T-helper 17 cell (primary cell): Measurements from ENCODE around the gene ACSL5. TPM values are rescaled to one million over a fixed set of nuclear protein-coding genes. Genes with fewer than 3 reads are reported as not detected.
"Not testable (repeated sequence)": the region's sequence is repeated elsewhere in the genome, so short reads cannot be mapped to it uniquely, and the experiment has no call there.

ENCODE experiments used
- ATAC-seq: fragments of 150-1000 bp; cut with Tn5 transposase; 2 replicates; pipeline ENCODE4 v1.10.0; 2021; ENCODE audit warnings: mild to moderate bottlenecking, moderate library complexity
- DNase-seq, 3 donors: peaks; one replicate each; pipeline versions ENCODE4 v3.0.0 to v3.0.0-alpha.2; 2020 to 2021
- H3K9me3 ChIP-seq: one replicate; pipeline ENCODE4 v1.7.0; 2013; ENCODE audit warnings: low read length, mild to moderate bottlenecking; ENCODE audit not compliant: control insufficient read depth, poor library complexity, severe bottlenecking
- H3K27ac Mint-ChIP-seq: one replicate; pipeline ENCODE4 v1.8.0; 2022; ENCODE audit warnings: mild to moderate bottlenecking, moderate library complexity, mixed read lengths
- H3K27me3 Mint-ChIP-seq: one replicate; pipeline ENCODE4 v1.8.0; 2022; ENCODE audit warnings: mixed read lengths
- H3K36me3 Mint-ChIP-seq: one replicate; pipeline ENCODE4 v1.8.0; 2022; ENCODE audit warnings: low read depth, mixed read lengths
- H3K4me1 Mint-ChIP-seq: one replicate; pipeline ENCODE4 v1.8.0; 2022; ENCODE audit warnings: mild to moderate bottlenecking, mixed read lengths
- H3K4me3 Mint-ChIP-seq: one replicate; pipeline ENCODE4 v1.8.0; 2022; ENCODE audit warnings: mild to moderate bottlenecking, moderate library complexity, mixed read lengths
- total RNA-seq, 4 donors: library from RNA in 2 of 4; stranded (reverse) in 2 of 4; gene quantifications; one replicate each; pipeline ENCODE4 v1.2.3 and lab custom pipeline; 2022 to 2026

Gene ACSL5
- total RNA-seq, 2 donors from 2014 or later = 35.4 to 44.2 TPM

DNA sequence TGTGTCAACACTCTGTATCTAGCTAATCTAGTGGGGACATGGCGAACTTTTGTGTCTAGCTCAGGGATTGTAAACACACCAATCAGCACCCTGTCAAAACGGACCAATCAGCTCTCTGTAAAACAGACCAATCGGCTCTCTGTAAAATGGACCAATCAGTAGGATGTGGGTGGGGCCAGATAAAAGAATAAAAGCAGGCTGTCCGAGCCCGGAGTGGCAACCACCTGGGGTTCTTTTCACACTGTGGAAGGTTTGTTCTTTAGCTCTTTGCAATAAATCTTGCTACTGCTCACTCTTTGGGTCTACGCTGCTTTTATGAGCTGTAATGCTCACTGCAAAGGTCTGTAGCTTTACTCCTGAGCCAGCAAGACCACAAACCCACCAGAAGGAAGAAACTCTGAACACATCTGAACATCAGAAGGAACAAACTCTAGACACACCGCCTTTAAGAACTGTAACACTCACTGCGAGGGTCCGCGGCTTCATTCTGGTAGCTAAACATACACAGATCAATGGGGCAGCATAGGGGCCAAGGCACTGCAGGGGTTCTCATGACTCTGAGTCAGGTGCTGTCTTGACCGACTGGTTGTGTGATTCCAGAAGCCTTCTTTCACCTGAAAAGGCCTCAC lies 1.6 kb upstream of the ACSL5 start:
- not testable (repeated sequence) for ATAC-seq, H3K36me3 Mint-ChIP-seq, H3K27me3 Mint-ChIP-seq, H3K9me3 ChIP-seq, DNase-seq, H3K4me3 Mint-ChIP-seq, H3K27ac Mint-ChIP-seq
- peaks cover 36% of the 10 kb centered on the region for H3K4me1 Mint-ChIP-seq

DNA sequence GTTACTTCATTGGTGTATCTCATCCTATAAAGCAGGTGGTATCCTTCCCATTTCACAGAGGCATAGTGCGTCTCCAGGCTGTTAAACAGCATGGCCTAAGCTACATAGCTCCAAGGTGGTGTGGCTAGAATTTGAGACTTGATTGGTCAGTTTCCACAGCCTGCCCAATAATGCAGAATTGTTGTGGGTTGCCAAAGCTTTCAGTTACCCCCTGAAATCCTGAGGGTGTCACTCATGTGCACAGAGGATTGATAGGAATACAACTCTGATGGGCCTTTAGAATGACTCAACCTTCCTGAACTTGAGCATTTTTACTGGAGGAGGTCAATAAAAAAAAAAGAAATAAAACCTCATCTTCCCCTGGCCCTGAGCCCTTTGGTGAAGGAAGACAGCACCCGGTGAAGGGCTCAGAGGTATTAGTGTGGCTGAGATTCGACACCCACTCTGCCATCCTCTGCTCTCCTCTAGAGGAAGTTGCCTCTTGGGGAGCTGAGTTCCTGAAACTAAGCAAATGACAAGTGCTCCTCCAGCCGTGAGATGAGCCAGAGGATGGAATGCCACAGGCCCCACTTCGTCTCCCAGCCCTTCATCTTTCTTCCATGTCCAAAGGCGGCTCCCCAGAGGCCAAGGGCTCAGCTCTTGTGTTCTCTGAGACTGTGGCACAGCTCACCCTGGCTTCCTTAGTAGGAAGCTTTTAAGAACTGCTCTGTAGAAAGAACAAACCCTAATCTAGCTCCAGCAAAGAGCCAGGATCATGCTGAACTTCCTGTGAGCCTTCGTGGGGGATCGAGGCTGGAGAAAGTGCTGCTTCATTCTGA lies 1.0 kb downstream of the ACSL5 start:
- H3K9me3 ChIP-seq = no peaks in the 10 kb centered on the region
- DNase-seq (no peak), ATAC-seq (peak; percentile 52)
- peak overlapping the region; percentile 99 for H3K4me3 Mint-ChIP-seq
- H3K36me3 Mint-ChIP-seq = peaks cover 3% of the 10 kb centered on the region
- peak overlapping the region; percentile 100 for H3K27ac Mint-ChIP-seq
- H3K27me3 Mint-ChIP-seq = no peaks in the 10 kb centered on the region
- H3K4me1 Mint-ChIP-seq = peaks cover 43% of the 10 kb centered on the region

DNA sequence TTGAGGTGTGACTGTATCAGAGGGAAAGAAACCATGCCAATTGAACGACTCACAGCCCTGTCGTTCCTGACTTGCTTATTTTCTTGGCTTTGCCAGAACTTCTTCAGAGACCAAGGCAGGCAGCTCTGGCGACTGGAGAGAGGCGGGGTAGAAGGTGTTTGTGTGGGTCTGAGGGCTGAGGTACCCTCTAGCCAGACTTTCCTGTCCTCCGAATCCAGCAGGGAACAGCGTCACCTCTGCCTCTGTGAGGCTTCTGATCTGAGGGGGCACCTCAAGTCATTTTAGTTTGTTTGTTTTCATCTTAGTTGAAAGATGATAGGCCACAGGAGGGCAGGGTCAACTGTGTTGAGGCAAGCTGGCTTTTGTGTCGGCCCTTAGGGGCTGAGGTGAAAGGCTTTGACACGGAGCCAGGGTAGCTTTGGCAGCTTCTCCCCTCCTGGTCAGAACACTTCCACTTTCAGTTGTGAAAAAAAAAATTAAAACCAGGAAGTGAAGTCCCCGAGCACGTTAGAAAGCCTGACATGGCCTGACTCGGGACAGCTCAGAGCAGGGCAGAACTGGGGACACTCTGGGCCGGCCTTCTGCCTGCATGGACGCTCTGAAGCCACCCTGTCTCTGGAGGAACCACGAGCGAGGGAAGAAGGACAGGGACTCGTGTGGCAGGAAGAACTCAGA lies 1.9 kb downstream of the ACSL5 start:
- DNase-seq (peak; percentile 18 to 23 (median 19)), ATAC-seq (peak; percentile 73)
- H3K27ac Mint-ChIP-seq = peak overlapping the region; percentile 100
- H3K36me3 Mint-ChIP-seq = peaks cover 3% of the 10 kb centered on the region
- H3K27me3 Mint-ChIP-seq = no peaks in the 10 kb centered on the region
- H3K9me3 ChIP-seq = no peaks in the 10 kb centered on the region
- peaks cover 51% of the 10 kb centered on the region for H3K4me1 Mint-ChIP-seq
- H3K4me3 Mint-ChIP-seq = peak overlapping the region; percentile 99

DNA sequence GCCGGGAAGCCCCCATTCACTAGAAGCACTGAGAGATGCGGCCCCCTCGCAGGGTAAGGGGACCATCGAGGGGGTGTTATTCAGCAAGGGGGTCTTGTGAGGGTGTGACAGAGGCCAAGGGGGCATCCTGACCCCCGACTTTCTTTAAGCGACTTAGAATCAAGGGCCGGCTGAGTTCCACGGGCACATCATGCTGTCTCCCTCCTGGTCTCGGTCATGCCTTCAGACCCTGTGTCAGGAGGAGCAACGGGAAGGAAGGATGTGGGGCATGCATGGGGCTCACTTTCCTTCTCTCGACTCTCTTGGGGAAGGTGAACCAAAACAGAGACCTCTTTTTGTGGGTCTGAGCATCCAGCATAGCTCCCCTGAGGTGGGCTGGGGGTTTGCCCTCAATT lies 2.5 kb downstream of the ACSL5 start:
- H3K27me3 Mint-ChIP-seq = no peaks in the 10 kb centered on the region
- peaks cover 3% of the 10 kb centered on the region for H3K36me3 Mint-ChIP-seq
- peak; percentile 30 for ATAC-seq
- H3K27ac Mint-ChIP-seq = peak overlapping the region; percentile 100
- DNase-seq = no peak
- peak overlapping the region; percentile 99 for H3K4me3 Mint-ChIP-seq
- H3K9me3 ChIP-seq = no peaks in the 10 kb centered on the region
- H3K4me1 Mint-ChIP-seq = peaks cover 56% of the 10 kb centered on the region

DNA sequence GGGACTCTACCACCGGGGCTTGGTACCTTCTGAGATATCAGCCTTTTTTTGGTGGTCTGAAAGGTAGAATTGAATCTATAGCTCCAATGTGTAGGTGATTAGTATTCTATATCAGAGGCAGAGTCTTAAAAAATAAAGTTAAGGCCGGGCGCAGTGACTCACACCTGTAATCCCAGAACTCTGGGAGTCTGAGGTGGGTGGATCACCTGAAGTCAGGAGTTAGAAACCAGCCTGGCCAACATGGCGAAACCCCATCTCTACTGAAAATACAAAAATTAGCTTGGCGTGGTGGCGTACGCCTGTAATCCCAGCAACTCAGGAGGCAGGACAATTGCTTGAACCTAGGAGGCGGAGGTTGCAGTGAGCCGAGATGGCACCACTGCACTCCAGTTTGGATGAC lies 3.2 kb downstream of the ACSL5 start:
- DNase-seq, ATAC-seq, H3K27me3 Mint-ChIP-seq, H3K36me3 Mint-ChIP-seq, H3K9me3 ChIP-seq: not testable (repeated sequence)
- H3K27ac Mint-ChIP-seq = peak overlapping the region; percentile 100
- H3K4me1 Mint-ChIP-seq = peaks cover 56% of the 10 kb centered on the region
- H3K4me3 Mint-ChIP-seq = peak overlapping the region; percentile 99

DNA sequence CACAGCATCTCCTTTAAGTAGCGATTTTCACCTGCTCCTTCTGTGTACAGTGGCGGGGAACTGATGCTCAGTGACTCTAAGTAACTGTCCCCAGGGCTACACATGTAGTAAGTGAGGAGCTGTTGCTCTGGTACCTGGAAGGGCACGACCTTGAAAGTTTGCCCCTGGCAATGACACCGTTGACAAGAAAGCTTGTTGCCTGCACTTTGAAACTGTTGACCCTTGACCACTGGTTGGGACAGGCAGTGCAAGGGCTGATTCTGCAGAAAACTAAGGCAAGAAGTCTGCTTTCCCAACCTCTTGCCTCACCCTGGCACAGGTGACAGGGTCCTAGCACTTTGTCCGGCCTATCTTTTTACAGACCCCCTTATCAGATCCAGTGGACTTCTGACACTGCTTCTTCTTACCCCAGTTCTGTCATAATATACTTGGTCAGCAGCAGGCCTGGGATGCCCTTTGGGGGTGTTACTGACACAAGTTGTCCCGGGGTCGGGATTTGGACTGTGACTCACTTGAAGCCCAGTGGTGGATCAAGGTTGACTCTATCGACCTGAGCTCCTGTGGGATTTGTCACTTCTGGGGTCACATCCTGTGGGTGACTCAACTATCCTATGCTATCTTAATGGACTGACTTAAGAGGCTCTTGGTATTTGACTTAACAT lies 5.8 kb downstream of the ACSL5 start:
- no peak for DNase-seq
- H3K9me3 ChIP-seq = no peaks in the 10 kb centered on the region
- H3K4me1 Mint-ChIP-seq = peaks cover 66% of the 10 kb centered on the region
- no peak overlapping the region for H3K4me3 Mint-ChIP-seq
- ATAC-seq = no peak
- no peak overlapping the region for H3K27ac Mint-ChIP-seq
- no peaks in the 10 kb centered on the region for H3K27me3 Mint-ChIP-seq
- peaks cover 3% of the 10 kb centered on the region for H3K36me3 Mint-ChIP-seq

DNA sequence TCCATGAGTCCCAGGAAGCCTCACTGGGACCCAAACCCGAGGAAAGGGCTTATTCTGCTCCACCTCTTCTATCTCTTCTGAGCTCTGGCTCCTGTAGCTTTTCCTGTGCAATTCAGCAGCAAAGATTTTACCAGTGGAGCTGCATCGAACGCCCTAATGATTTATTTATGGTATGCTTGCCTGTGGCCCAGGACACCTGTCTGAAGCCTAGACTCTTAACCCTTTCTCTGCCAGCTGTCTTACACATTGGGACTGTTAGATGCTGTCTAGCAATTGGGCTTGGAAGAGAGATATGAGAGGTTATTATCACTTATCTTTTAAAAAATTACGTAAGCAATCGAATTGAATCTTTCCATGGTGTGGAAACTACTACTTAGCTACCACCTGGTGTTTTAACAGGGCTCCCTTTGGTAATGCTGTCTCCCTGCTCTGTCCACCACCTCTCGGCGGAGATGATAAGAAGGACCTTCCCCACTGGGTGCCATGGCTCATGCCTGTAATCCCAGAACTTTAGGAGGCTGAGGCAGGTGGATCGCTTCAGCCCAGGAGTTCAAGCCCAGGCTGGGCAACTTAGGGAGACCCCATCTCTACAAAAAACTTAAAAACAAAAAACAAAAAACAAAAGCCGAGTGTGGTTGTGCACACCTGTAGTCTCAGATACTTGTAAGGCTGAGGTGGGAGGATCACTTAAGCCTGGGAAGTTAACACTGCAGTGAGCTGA lies 8.8 kb downstream of the ACSL5 start:
- ATAC-seq (no peak), DNase-seq (no peak)
- Mint-ChIP-seq H3K27me3 (no peaks in the 10 kb centered on the region), H3K27ac (peak overlapping the region; percentile 68), H3K36me3 (no peaks in the 10 kb centered on the region), H3K4me1 (peaks cover 62% of the 10 kb centered on the region), H3K4me3 (no peak overlapping the region)
- no peaks in the 10 kb centered on the region for H3K9me3 ChIP-seq

DNA sequence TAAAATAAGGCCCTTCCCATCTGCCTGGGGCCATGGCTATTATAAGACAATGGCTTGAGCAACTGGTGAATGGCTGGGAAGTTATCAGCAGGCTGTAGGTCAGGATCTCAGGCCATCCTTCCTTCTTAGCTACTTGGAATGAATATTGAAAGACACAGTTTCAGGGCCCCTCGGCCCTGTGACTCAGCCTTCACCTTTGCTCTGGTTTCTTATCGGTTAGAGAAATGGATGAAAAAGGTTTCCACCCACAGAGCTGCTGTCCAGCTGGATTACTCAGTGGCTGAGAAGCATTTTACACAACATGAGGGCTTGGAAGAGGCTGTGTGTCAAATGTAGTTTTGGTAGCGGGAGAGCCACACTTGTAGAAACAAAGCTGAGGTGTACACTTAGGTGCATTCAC lies 9.4 kb downstream of the ACSL5 start:
- H3K27me3 Mint-ChIP-seq = no peaks in the 10 kb centered on the region
- H3K27ac Mint-ChIP-seq = no peak overlapping the region
- no peaks in the 10 kb centered on the region for H3K9me3 ChIP-seq
- H3K4me3 Mint-ChIP-seq = no peak overlapping the region
- DNase-seq (no peak), ATAC-seq (no peak)
- H3K4me1 Mint-ChIP-seq = peaks cover 62% of the 10 kb centered on the region
- no peaks in the 10 kb centered on the region for H3K36me3 Mint-ChIP-seq

DNA sequence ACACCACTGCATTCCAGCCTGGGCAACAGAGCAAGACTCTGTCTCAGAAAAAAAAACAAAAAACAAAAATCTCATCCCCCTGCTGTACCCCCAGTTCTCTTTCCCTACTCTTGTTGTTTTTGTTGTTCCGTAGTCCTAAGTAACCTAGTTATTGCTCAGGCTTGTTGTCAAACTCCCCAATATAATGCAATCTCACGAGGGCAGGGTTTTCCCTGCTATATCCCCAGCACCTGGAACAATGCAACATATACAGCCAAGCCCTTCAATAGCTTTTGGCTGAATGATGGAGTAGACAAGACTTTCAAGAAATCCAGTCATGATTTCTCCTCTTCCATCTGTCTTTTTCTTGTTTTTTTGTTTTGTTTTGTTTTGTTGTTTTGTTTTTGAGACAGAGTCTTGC lies 10.2 kb downstream of the ACSL5 start:
- Mint-ChIP-seq H3K27me3 (no peaks in the 10 kb centered on the region), H3K27ac (peak overlapping the region; percentile 60), H3K36me3 (no peaks in the 10 kb centered on the region), H3K4me1 (peaks cover 64% of the 10 kb centered on the region), H3K4me3 (no peak overlapping the region)
- DNase-seq = no peak
- ATAC-seq = no peak
- no peaks in the 10 kb centered on the region for H3K9me3 ChIP-seq

DNA sequence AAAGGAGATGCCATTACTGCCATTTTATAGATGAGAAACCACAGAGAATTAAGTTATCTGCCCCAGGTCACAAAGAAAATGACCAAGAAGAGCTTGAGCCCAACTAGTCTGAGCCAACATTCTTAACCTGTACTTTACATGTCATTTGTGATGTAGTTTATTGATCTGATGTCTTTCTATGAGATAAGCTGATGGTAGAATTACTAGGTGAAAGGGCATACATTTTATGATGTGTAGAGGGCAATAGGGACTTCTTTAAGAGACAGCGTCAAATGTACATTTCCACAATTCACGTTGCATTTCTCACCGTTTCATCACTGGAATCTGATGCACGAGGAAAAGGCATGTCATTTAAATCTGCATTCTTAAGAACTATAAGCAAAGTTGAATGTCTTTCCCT lies 11.3 kb downstream of the ACSL5 start:
- Mint-ChIP-seq H3K36me3 (no peaks in the 10 kb centered on the region), H3K4me1 (peaks cover 68% of the 10 kb centered on the region), H3K27me3 (no peaks in the 10 kb centered on the region), H3K4me3 (no peak overlapping the region), H3K27ac (peak overlapping the region; percentile 60)
- H3K9me3 ChIP-seq = no peaks in the 10 kb centered on the region
- DNase-seq (no peak), ATAC-seq (no peak)

DNA sequence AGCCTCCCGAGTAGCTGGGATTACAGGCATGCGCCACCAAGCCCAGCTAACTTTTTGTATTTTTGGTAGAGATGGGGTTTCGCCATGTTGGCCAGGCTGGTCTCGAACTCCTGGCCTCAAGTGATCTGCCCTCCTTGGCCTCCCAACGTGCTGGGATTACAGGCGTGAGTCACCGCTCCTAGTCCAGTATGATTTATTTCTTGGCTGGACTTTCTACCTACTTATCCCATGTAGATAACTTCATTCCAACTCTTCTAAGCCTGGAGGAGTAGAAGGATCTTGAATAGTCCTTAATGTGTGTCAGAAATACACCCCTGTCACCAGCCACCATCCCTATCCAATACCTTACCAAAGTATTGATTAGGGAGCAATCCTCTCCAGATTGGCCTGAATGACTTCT lies 14.1 kb downstream of the ACSL5 start:
- peak overlapping the region; percentile 93 for H3K27ac Mint-ChIP-seq
- not testable (repeated sequence) for H3K4me3 Mint-ChIP-seq, ATAC-seq

DNA sequence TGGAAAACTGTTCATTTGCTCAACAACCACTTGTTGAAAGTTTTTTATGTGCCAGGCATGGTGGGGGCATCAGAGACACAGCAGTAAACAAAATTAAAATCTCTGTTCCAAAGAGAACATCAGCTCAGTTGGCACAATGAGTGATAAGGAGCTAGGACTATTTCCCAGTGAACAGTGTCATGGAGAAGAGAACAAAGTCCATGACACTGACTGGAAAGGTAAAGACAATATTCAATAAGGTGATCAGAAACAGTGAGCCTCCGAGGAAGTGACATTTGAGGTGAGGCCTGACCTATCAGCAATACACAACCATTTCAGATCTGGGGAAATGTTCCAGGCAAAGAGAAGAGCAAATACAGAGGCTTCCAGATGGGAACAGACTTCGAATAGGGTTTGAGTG lies 14.6 kb downstream of the ACSL5 start:
- Mint-ChIP-seq H3K36me3 (no peaks in the 10 kb centered on the region), H3K4me3 (no peak overlapping the region), H3K27ac (peak overlapping the region; percentile 93), H3K4me1 (peaks cover 62% of the 10 kb centered on the region), H3K27me3 (no peaks in the 10 kb centered on the region)
- DNase-seq (no peak), ATAC-seq (no peak)
- no peaks in the 10 kb centered on the region for H3K9me3 ChIP-seq

More for the DNA sequence above, 14.1 kb downstream of the ACSL5 start:
- peaks cover 60% of the 10 kb centered on the region for H3K4me1 Mint-ChIP-seq
- not testable (repeated sequence) for H3K9me3 ChIP-seq, DNase-seq, H3K36me3 Mint-ChIP-seq, H3K27me3 Mint-ChIP-seq
